ENCODE data around the gene CAMTA1.

GRCh38 chr1:7366955-7367665, 581.9 kb downstream of the CAMTA1 start:
- TF ChIP-seq POLR2A (IDR thresholded peaks at IDR 0.05), result no peak
- TF ChIP-seq CTCF (IDR thresholded peaks at IDR 0.05), result no peak
- TF ChIP-seq POLR2AphosphoS5 (IDR thresholded peaks at IDR 0.05), result no peak
- TF ChIP-seq EP300 (IDR thresholded peaks at IDR 0.05), result no peak
